ENCODE results near the gene TULP4.
"Not testable (repeated sequence)": the region's sequence is repeated elsewhere in the genome, so short reads cannot be mapped to it uniquely, and the experiment has no call there.

The TULP4 gene

GRCh38 chr6:158328952-158329351 lies 16.7 kb downstream of the TULP4 start:
- no peak for DNase-seq (ENCODE audit: low spot score)

- no peak for DNase-seq (ENCODE audit: low spot score)
Observed at GRCh38 chr6:158329531-158329930, 17.3 kb downstream of the TULP4 start.

- no peak for DNase-seq (ENCODE audit: low spot score)
Observed at GRCh38 chr6:158330016-158330415, 17.8 kb downstream of the TULP4 start.

- no peak for DNase-seq (ENCODE audit: low spot score)
Observed at GRCh38 chr6:158332237-158332636, 20.0 kb downstream of the TULP4 start.

GRCh38 chr6:158333094-158333493 lies 20.8 kb downstream of the TULP4 start:
- no peak for DNase-seq (ENCODE audit: low spot score)

GRCh38 chr6:158334534-158334933 lies 22.3 kb downstream of the TULP4 start:
- DNase-seq (ENCODE audit: low spot score) = no peak

- DNase-seq (ENCODE audit: low spot score) = no peak
Observed at GRCh38 chr6:158337332-158337731, 25.1 kb downstream of the TULP4 start.

GRCh38 chr6:158338311-158339112 lies 26.2 kb downstream of the TULP4 start:
- DNase-seq (ENCODE audit: low spot score) = no peak

GRCh38 chr6:158339197-158339596 lies 26.9 kb downstream of the TULP4 start:
- DNase-seq (ENCODE audit: low spot score) = not testable (repeated sequence)

- no peak for DNase-seq (ENCODE audit: low spot score)
Observed at GRCh38 chr6:158340252-158340651, 28.0 kb downstream of the TULP4 start.

GRCh38 chr6:158344534-158344933 lies 32.3 kb downstream of the TULP4 start:
- DNase-seq (ENCODE audit: low spot score) = no peak

GRCh38 chr6:158345444-158345843 lies 33.2 kb downstream of the TULP4 start:
- not testable (repeated sequence) for DNase-seq (ENCODE audit: low spot score)

GRCh38 chr6:158347335-158347734 lies 35.1 kb downstream of the TULP4 start:
- DNase-seq (ENCODE audit: low spot score) = no peak

GRCh38 chr6:158348737-158349504 lies 36.7 kb downstream of the TULP4 start:
- DNase-seq (ENCODE audit: low spot score) = not testable (repeated sequence)

GRCh38 chr6:158349505-158350275 lies 37.4 kb downstream of the TULP4 start:
- not testable (repeated sequence) for DNase-seq (ENCODE audit: low spot score)

GRCh38 chr6:158350731-158351130 lies 38.5 kb downstream of the TULP4 start:
- DNase-seq (ENCODE audit: low spot score) = not testable (repeated sequence)

- no peak for DNase-seq (ENCODE audit: low spot score)
Observed at GRCh38 chr6:158353883-158354877, 41.9 kb downstream of the TULP4 start.

- DNase-seq (ENCODE audit: low spot score) = no peak
Observed at GRCh38 chr6:158356586-158357546, 44.6 kb downstream of the TULP4 start.

- no peak for DNase-seq (ENCODE audit: low spot score)
Observed at GRCh38 chr6:158357570-158358216, 45.4 kb downstream of the TULP4 start.

All from hepatic stellate cell (primary cell).